ENCODE data around the gene MIA.

DNA sequence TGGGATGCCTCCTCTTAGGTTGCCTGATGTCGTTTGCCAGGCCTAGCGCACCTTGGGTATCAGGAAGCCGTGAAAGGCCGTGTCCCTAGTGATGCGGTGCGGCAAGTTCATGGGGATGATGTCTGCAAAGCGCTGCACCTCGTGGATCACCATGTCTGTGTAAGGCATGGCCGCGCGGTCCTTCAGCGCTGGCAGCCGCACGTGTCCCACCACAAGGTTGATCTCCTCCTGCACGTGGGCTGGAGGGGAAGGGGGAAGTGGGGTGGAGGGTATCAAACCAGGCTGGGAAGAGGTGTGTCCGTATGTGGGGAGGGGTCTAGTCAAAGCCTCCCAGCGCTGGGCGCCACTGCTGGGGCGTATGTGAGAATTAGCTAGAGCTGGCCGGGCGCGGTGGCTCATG lies 46.8 kb downstream of the MIA start:
- TF ChIP-seq, protein P1, sequence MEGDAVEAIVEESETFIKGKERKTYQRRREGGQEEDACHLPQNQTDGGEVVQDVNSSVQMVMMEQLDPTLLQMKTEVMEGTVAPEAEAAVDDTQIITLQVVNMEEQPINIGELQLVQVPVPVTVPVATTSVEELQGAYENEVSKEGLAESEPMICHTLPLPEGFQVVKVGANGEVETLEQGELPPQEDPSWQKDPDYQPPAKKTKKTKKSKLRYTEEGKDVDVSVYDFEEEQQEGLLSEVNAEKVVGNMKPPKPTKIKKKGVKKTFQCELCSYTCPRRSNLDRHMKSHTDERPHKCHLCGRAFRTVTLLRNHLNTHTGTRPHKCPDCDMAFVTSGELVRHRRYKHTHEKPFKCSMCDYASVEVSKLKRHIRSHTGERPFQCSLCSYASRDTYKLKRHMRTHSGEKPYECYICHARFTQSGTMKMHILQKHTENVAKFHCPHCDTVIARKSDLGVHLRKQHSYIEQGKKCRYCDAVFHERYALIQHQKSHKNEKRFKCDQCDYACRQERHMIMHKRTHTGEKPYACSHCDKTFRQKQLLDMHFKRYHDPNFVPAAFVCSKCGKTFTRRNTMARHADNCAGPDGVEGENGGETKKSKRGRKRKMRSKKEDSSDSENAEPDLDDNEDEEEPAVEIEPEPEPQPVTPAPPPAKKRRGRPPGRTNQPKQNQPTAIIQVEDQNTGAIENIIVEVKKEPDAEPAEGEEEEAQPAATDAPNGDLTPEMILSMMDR (IDR thresholded peaks at IDR 0.05; ENCODE audit: insufficient read depth, low read length) = no peak
- TF ChIP-seq POLR2AphosphoS5 (IDR thresholded peaks at IDR 0.05; ENCODE audit: low read depth) (no peak), GABPA (IDR thresholded peaks at IDR 0.05; ENCODE audit: low read depth) (no peak)
- TF ChIP-seq, protein P2, sequence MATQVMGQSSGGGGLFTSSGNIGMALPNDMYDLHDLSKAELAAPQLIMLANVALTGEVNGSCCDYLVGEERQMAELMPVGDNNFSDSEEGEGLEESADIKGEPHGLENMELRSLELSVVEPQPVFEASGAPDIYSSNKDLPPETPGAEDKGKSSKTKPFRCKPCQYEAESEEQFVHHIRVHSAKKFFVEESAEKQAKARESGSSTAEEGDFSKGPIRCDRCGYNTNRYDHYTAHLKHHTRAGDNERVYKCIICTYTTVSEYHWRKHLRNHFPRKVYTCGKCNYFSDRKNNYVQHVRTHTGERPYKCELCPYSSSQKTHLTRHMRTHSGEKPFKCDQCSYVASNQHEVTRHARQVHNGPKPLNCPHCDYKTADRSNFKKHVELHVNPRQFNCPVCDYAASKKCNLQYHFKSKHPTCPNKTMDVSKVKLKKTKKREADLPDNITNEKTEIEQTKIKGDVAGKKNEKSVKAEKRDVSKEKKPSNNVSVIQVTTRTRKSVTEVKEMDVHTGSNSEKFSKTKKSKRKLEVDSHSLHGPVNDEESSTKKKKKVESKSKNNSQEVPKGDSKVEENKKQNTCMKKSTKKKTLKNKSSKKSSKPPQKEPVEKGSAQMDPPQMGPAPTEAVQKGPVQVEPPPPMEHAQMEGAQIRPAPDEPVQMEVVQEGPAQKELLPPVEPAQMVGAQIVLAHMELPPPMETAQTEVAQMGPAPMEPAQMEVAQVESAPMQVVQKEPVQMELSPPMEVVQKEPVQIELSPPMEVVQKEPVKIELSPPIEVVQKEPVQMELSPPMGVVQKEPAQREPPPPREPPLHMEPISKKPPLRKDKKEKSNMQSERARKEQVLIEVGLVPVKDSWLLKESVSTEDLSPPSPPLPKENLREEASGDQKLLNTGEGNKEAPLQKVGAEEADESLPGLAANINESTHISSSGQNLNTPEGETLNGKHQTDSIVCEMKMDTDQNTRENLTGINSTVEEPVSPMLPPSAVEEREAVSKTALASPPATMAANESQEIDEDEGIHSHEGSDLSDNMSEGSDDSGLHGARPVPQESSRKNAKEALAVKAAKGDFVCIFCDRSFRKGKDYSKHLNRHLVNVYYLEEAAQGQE (IDR thresholded peaks at IDR 0.05; ENCODE audit: insufficient replicate concordance, low read depth) = no peak

Data from HL-60 (cell line).